ENCODE data around the gene NFX1. TPM values are rescaled to one million over a fixed set of nuclear protein-coding genes. Genes with fewer than 3 reads are reported as not detected.

The NFX1 gene
- total RNA-seq, 2 experiments from 2014 or later, result 38.9 to 40.8 TPM

GRCh38 chr9:33288828-33289483 lies 1.4 kb upstream of the NFX1 start:
- H3K4me3 Mint-ChIP-seq, result peak overlapping the region; percentile 98
- H3K9me3 Mint-ChIP-seq, result no peaks in the 10 kb centered on the region
- DNase-seq, result no peak
- H3K27ac Mint-ChIP-seq, result peak overlapping the region; percentile 100
- no peaks in the 10 kb centered on the region for H3K27me3 Mint-ChIP-seq
- H3K4me1 Mint-ChIP-seq, result peaks cover 41% of the 10 kb centered on the region
- H3K36me3 Mint-ChIP-seq, result peaks cover 28% of the 10 kb centered on the region

GRCh38 chr9:33289496-33289895 lies 820 bp upstream of the NFX1 start:
- H3K4me3 Mint-ChIP-seq, result peak overlapping the region; percentile 98

GRCh38 chr9:33289936-33290246 lies 425 bp upstream of the NFX1 start:
- peak overlapping the region; percentile 100 for H3K27ac Mint-ChIP-seq
- DNase-seq, result no peak
- no peaks in the 10 kb centered on the region for H3K9me3 Mint-ChIP-seq
- H3K4me1 Mint-ChIP-seq, result peaks cover 51% of the 10 kb centered on the region
- peak overlapping the region; percentile 98 for H3K4me3 Mint-ChIP-seq
- peaks cover 35% of the 10 kb centered on the region for H3K36me3 Mint-ChIP-seq
- no peaks in the 10 kb centered on the region for H3K27me3 Mint-ChIP-seq

More at GRCh38 chr9:33289496-33289895, 820 bp upstream of the NFX1 start:
- Mint-ChIP-seq H3K27me3 (no peaks in the 10 kb centered on the region), H3K36me3 (peaks cover 31% of the 10 kb centered on the region), H3K27ac (peak overlapping the region; percentile 100), H3K9me3 (no peaks in the 10 kb centered on the region), H3K4me1 (peaks cover 47% of the 10 kb centered on the region)
- DNase-seq, result peak; percentile 40

- Mint-ChIP-seq H3K27me3 (no peaks in the 10 kb centered on the region), H3K36me3 (peaks cover 41% of the 10 kb centered on the region), H3K4me1 (peaks cover 58% of the 10 kb centered on the region), H3K9me3 (no peaks in the 10 kb centered on the region), H3K27ac (peak overlapping the region; percentile 100), H3K4me3 (peak overlapping the region; percentile 98)
- DNase-seq, result no peak
Observed at GRCh38 chr9:33291031-33291397, 698 bp downstream of the NFX1 start.

GRCh38 chr9:33291901-33292300 lies 1.6 kb downstream of the NFX1 start:
- Mint-ChIP-seq H3K4me3 (peak overlapping the region; percentile 98), H3K27me3 (no peaks in the 10 kb centered on the region), H3K27ac (peak overlapping the region; percentile 100), H3K9me3 (no peaks in the 10 kb centered on the region), H3K4me1 (peaks cover 66% of the 10 kb centered on the region), H3K36me3 (peaks cover 48% of the 10 kb centered on the region)
- no peak for DNase-seq

- H3K4me3 Mint-ChIP-seq, result no peak overlapping the region
- DNase-seq, result no peak
- peaks cover 64% of the 10 kb centered on the region for H3K36me3 Mint-ChIP-seq
- peaks cover 77% of the 10 kb centered on the region for H3K4me1 Mint-ChIP-seq
- H3K27ac Mint-ChIP-seq, result peak overlapping the region; percentile 21
- H3K27me3 Mint-ChIP-seq, result no peaks in the 10 kb centered on the region
- no peaks in the 10 kb centered on the region for H3K9me3 Mint-ChIP-seq
Observed at GRCh38 chr9:33293782-33294181, 3.5 kb downstream of the NFX1 start.

GRCh38 chr9:33294670-33295432 lies 4.5 kb downstream of the NFX1 start:
- no peaks in the 10 kb centered on the region for H3K9me3 Mint-ChIP-seq
- H3K27ac Mint-ChIP-seq, result peak overlapping the region; percentile 71
- no peak for DNase-seq
- peaks cover 72% of the 10 kb centered on the region for H3K36me3 Mint-ChIP-seq
- no peaks in the 10 kb centered on the region for H3K27me3 Mint-ChIP-seq
- H3K4me3 Mint-ChIP-seq, result peak overlapping the region; percentile 50
- H3K4me1 Mint-ChIP-seq, result peaks cover 86% of the 10 kb centered on the region

- H3K27ac Mint-ChIP-seq, result peak overlapping the region; percentile 69
- H3K27me3 Mint-ChIP-seq, result no peaks in the 10 kb centered on the region
- peak overlapping the region; percentile 12 for H3K4me3 Mint-ChIP-seq
- no peak for DNase-seq
- peaks cover 88% of the 10 kb centered on the region for H3K4me1 Mint-ChIP-seq
- H3K36me3 Mint-ChIP-seq, result peaks cover 72% of the 10 kb centered on the region
- no peaks in the 10 kb centered on the region for H3K9me3 Mint-ChIP-seq
Observed at GRCh38 chr9:33295571-33295970, 5.3 kb downstream of the NFX1 start.

- Mint-ChIP-seq H3K9me3 (no peaks in the 10 kb centered on the region), H3K4me1 (peaks cover 71% of the 10 kb centered on the region), H3K27me3 (no peaks in the 10 kb centered on the region), H3K27ac (peak overlapping the region; percentile 50), H3K4me3 (peak overlapping the region; percentile 50), H3K36me3 (peaks cover 56% of the 10 kb centered on the region)
- DNase-seq, result no peak
Observed at GRCh38 chr9:33297432-33297831, 7.1 kb downstream of the NFX1 start.

- peaks cover 45% of the 10 kb centered on the region for H3K4me1 Mint-ChIP-seq
- H3K36me3 Mint-ChIP-seq, result peaks cover 40% of the 10 kb centered on the region
- H3K4me3 Mint-ChIP-seq, result no peak overlapping the region
- no peaks in the 10 kb centered on the region for H3K27me3 Mint-ChIP-seq
- no peaks in the 10 kb centered on the region for H3K9me3 Mint-ChIP-seq
- H3K27ac Mint-ChIP-seq, result no peak overlapping the region
- DNase-seq, result no peak
Observed at GRCh38 chr9:33300546-33300945, 10.2 kb downstream of the NFX1 start.

- H3K27me3 Mint-ChIP-seq, result no peaks in the 10 kb centered on the region
- H3K4me1 Mint-ChIP-seq, result peaks cover 10% of the 10 kb centered on the region
- H3K9me3 Mint-ChIP-seq, result no peaks in the 10 kb centered on the region
- no peak overlapping the region for H3K4me3 Mint-ChIP-seq
- H3K36me3 Mint-ChIP-seq, result peaks cover 17% of the 10 kb centered on the region
- H3K27ac Mint-ChIP-seq, result no peak overlapping the region
- DNase-seq, result no peak
Observed at GRCh38 chr9:33304362-33304761, 14.0 kb downstream of the NFX1 start.

GRCh38 chr9:33306037-33306436 lies 15.7 kb downstream of the NFX1 start:
- no peaks in the 10 kb centered on the region for H3K27me3 Mint-ChIP-seq
- H3K9me3 Mint-ChIP-seq, result no peaks in the 10 kb centered on the region
- no peak overlapping the region for H3K27ac Mint-ChIP-seq
- H3K4me1 Mint-ChIP-seq, result peaks cover 5% of the 10 kb centered on the region
- DNase-seq, result peak; percentile 16
- H3K4me3 Mint-ChIP-seq, result no peak overlapping the region
- peaks cover 15% of the 10 kb centered on the region for H3K36me3 Mint-ChIP-seq

- H3K9me3 Mint-ChIP-seq, result no peaks in the 10 kb centered on the region
- H3K4me1 Mint-ChIP-seq, result peaks cover 7% of the 10 kb centered on the region
- H3K27me3 Mint-ChIP-seq, result no peaks in the 10 kb centered on the region
- no peak overlapping the region for H3K4me3 Mint-ChIP-seq
- peak overlapping the region; percentile 17 for H3K27ac Mint-ChIP-seq
- peaks cover 22% of the 10 kb centered on the region for H3K36me3 Mint-ChIP-seq
- no peak for DNase-seq
Observed at GRCh38 chr9:33307067-33307466, 16.8 kb downstream of the NFX1 start.

GRCh38 chr9:33309903-33310302 lies 19.6 kb downstream of the NFX1 start:
- no peak for DNase-seq
- peaks cover 22% of the 10 kb centered on the region for H3K36me3 Mint-ChIP-seq
- no peak overlapping the region for H3K27ac Mint-ChIP-seq

GRCh38 chr9:33310748-33311147 lies 20.4 kb downstream of the NFX1 start:
- Mint-ChIP-seq H3K4me3 (no peak overlapping the region), H3K36me3 (peaks cover 25% of the 10 kb centered on the region), H3K27ac (peak overlapping the region; percentile 30), H3K27me3 (no peaks in the 10 kb centered on the region), H3K9me3 (no peaks in the 10 kb centered on the region), H3K4me1 (peaks cover 4% of the 10 kb centered on the region)
- DNase-seq, result no peak

More at GRCh38 chr9:33309903-33310302, 19.6 kb downstream of the NFX1 start:
- Mint-ChIP-seq H3K4me3 (no peak overlapping the region), H3K9me3 (no peaks in the 10 kb centered on the region), H3K4me1 (peaks cover 4% of the 10 kb centered on the region), H3K27me3 (no peaks in the 10 kb centered on the region)

- Mint-ChIP-seq H3K27me3 (no peaks in the 10 kb centered on the region), H3K27ac (no peak overlapping the region), H3K4me3 (no peak overlapping the region), H3K4me1 (peaks cover 4% of the 10 kb centered on the region), H3K9me3 (no peaks in the 10 kb centered on the region), H3K36me3 (peaks cover 24% of the 10 kb centered on the region)
- no peak for DNase-seq
Observed at GRCh38 chr9:33311953-33312352, 21.6 kb downstream of the NFX1 start.
